GM13977 (cell line): ENCODE measurements around the gene ASPSCR1.
"Not testable (repeated sequence)": the region's sequence is repeated elsewhere in the genome, so short reads cannot be mapped to it uniquely, and the experiment has no call there.

Experiments
- DNase-seq: peaks from one replicate; pipeline ENCODE4 v3.0.0; 2012; ENCODE audit warnings: low spot score
- CTCF ChIP-seq: IDR thresholded peaks from 2 replicates; pipeline ENCODE4 v1.5.1; 2012; ENCODE audit warnings: mild to moderate bottlenecking, control low read depth; ENCODE audit not compliant: insufficient read depth; ENCODE audit errors: extremely low read depth, missing control alignments
- in situ Hi-C: fragments of 300-500 bp; cut with MboI; formaldehyde crosslinking; loops from one replicate; pipeline ENCODE4 v1.12.0; 2022; ENCODE audit warnings: low sequenced_read_pairs, low pct_unique_long_range_greater_than_20kb, mixed read lengths, inconsistent platforms; ENCODE audit not compliant: unreplicated experiment

Gene ASPSCR1

GRCh38 chr17:81953443-81953842 lies 24.0 kb upstream of the ASPSCR1 start:
- TF ChIP-seq CTCF = peak; percentile 20
- in situ Hi-C loops, DNase-seq: not testable (repeated sequence)

GRCh38 chr17:81954131-81955057 lies 23.0 kb upstream of the ASPSCR1 start:
- no peak for DNase-seq
- TF ChIP-seq CTCF = no peak
- in situ Hi-C loops = no loop called here

- DNase-seq = no peak
- TF ChIP-seq CTCF = no peak
- in situ Hi-C loops = no loop called here
Measured at GRCh38 chr17:81955058-81955681, 22.3 kb upstream of the ASPSCR1 start.

- TF ChIP-seq CTCF = no peak
- in situ Hi-C loops = no loop called here
- DNase-seq = no peak
Measured at GRCh38 chr17:81955756-81956544, 21.5 kb upstream of the ASPSCR1 start.

GRCh38 chr17:81956607-81957589 lies 20.5 kb upstream of the ASPSCR1 start:
- DNase-seq = no peak
- TF ChIP-seq CTCF = no peak
- in situ Hi-C loops = no loop called here
